Thyroid gland (tissue), 4 donors: Measurements from ENCODE around the gene KAZN. TPM values are rescaled to one million over a fixed set of nuclear protein-coding genes. Genes with fewer than 3 reads are reported as not detected.

Experiments
- DNase-seq, 2 donors: peaks; one replicate each; pipeline ENCODE4 v3.0.0-alpha.2; 2019
- H3K27ac ChIP-seq, 3 donors: fragments of 200-600 bp; sonication (generic); 1 replicate in 2 of 3; 2 replicates in 1 of 3; pipeline ENCODE4 v1.5.1; 2016 to 2019; ENCODE audit warnings: mild to moderate bottlenecking in 1 of 3, moderate library complexity in 1 of 3
- H3K27me3 ChIP-seq: fragments of 200-600 bp; sonication (generic); one replicate; pipeline ENCODE4 v1.5.1; 2019
- H3K36me3 ChIP-seq, 2 donors: fragments of 200-600 bp; sonication (generic); one replicate each; pipeline ENCODE4 v1.5.1; 2016 to 2019
- H3K4me1 ChIP-seq, 2 donors: fragments of 200-600 bp; sonication (generic); one replicate each; pipeline ENCODE4 v1.5.1; 2017 to 2019
- H3K4me3 ChIP-seq, 3 donors: fragments of 200-600 bp; sonication (generic); replicated peaks in 1 of 3; 1 replicate in 2 of 3; 2 replicates in 1 of 3; pipeline ENCODE4 v1.5.1; 2016; ENCODE audit warnings: mild to moderate bottlenecking in 1 of 3
- H3K9me3 ChIP-seq: fragments of 200-600 bp; sonication (generic); one replicate; pipeline ENCODE4 v1.5.1; 2017
- POLR2A ChIP-seq, 2 donors: fragments of 450-650 bp; IDR thresholded peaks; one replicate each; pipeline ENCODE4 v1.6.1; 2017; ENCODE audit warnings: antibody characterized with exemption in 2 of 2, mild to moderate bottlenecking in 2 of 2, moderate library complexity in 1 of 2
- WGBS, 2 donors: methylation state at CpG; one replicate each; pipeline ENCODE4 v1.1.5; 2017; 5-methylcytosine and 5-hydroxymethylcytosine counted together
- intact Hi-C: fragments of 100-400 bp; cut with DNase I; formaldehyde crosslinking; loops from one replicate; pipeline ENCODE4 v1.15.1; 2023
- total RNA-seq, 4 donors: library from RNA; depleted of rRNA; stranded (reverse); fragments of >200 nt; gene quantifications; one replicate each; pipeline ENCODE4 v1.2.3, GENCODE V29; 2016
- TF ChIP-seq, protein P1 (sequence below), 6 experiments: fragments of 200-600 bp in 3 of 6; fragments of 450-650 bp in 3 of 6; sonication (generic) in 3 of 6; IDR thresholded peaks; one replicate each; pipeline ENCODE4 v1.5.1; 2016 to 2019; ENCODE audit warnings: antibody characterized with exemption in 6 of 6, mild to moderate bottlenecking in 2 of 6, inconsistent platforms in 1 of 6, moderate library complexity in 1 of 6

KAZN gene
- total RNA-seq, 4 donors from 2014 or later, result 14.8 to 28.6 (median 18.2) TPM

- no peak overlapping the region for H3K4me3 ChIP-seq
- intact Hi-C loops, result no loop called here
- DNase-seq, result no peak
- no peaks in the 10 kb centered on the region for H3K36me3 ChIP-seq
- 81 to 82% methylated on average over 8 to 11 of the region's 11 CpGs for WGBS, 2 donors
- H3K27ac ChIP-seq, result no peak overlapping the region
- H3K4me1 ChIP-seq, result no peaks in the 10 kb centered on the region
- H3K9me3 ChIP-seq, result no peaks in the 10 kb centered on the region
- no peaks in the 10 kb centered on the region for H3K27me3 ChIP-seq
- TF ChIP-seq POLR2A (IDR thresholded peaks at IDR 0.05), result no peak
- TF ChIP-seq, protein P1, sequence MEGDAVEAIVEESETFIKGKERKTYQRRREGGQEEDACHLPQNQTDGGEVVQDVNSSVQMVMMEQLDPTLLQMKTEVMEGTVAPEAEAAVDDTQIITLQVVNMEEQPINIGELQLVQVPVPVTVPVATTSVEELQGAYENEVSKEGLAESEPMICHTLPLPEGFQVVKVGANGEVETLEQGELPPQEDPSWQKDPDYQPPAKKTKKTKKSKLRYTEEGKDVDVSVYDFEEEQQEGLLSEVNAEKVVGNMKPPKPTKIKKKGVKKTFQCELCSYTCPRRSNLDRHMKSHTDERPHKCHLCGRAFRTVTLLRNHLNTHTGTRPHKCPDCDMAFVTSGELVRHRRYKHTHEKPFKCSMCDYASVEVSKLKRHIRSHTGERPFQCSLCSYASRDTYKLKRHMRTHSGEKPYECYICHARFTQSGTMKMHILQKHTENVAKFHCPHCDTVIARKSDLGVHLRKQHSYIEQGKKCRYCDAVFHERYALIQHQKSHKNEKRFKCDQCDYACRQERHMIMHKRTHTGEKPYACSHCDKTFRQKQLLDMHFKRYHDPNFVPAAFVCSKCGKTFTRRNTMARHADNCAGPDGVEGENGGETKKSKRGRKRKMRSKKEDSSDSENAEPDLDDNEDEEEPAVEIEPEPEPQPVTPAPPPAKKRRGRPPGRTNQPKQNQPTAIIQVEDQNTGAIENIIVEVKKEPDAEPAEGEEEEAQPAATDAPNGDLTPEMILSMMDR (IDR thresholded peaks at IDR 0.05), result no peak
These were observed 18.3 kb downstream of the KAZN start for GRCh38 chr1:14616632-14617396.

DNA sequence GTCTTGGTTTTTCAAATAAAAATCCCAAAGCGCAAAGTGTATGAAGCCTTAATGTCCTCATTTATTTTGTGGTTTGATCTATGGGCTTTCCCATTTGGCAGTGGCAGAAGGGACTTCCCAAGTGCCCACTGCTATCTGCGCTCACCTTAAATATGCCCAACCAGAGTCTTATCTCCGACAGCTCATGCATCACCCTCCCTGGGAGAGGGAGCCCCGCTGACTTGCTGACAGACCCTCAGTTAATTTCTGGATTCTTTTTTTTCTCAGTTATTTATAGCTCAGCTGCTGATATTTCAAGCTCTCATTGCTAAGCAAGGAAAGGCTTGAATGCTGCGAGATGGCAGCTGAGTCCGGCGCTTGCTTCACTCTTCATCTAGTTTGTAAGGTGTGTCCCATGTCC is 19.3 kb downstream of the KAZN start:
- Histone ChIP-seq H3K27ac (no peak overlapping the region), H3K4me3 (no peak overlapping the region), H3K4me1 (no peaks in the 10 kb centered on the region), H3K27me3 (no peaks in the 10 kb centered on the region), H3K9me3 (no peaks in the 10 kb centered on the region), H3K36me3 (no peaks in the 10 kb centered on the region)
- DNase-seq, result no peak
- 90 to 92% methylated on average over 7 of the region's 7 CpGs for WGBS, 2 donors
- TF ChIP-seq POLR2A (IDR thresholded peaks at IDR 0.05), result no peak
- TF ChIP-seq, protein P1 (IDR thresholded peaks at IDR 0.05), result no peak
- intact Hi-C loops, result no loop called here

GRCh38 chr1:14620941-14621340 is 22.5 kb downstream of the KAZN start:
- H3K27me3 ChIP-seq, result no peaks in the 10 kb centered on the region
- H3K27ac ChIP-seq, result no peak overlapping the region
- DNase-seq, result no peak
- TF ChIP-seq, protein P1 (IDR thresholded peaks at IDR 0.05), result no peak
- TF ChIP-seq POLR2A (IDR thresholded peaks at IDR 0.05), result no peak
- no peaks in the 10 kb centered on the region for H3K36me3 ChIP-seq
- no peaks in the 10 kb centered on the region for H3K4me1 ChIP-seq
- intact Hi-C loops, result no loop called here
- H3K9me3 ChIP-seq, result no peaks in the 10 kb centered on the region
- no peak overlapping the region for H3K4me3 ChIP-seq

GRCh38 chr1:14623090-14623489 is 24.6 kb downstream of the KAZN start:
- H3K27ac ChIP-seq, result no peak overlapping the region
- no peaks in the 10 kb centered on the region for H3K36me3 ChIP-seq
- TF ChIP-seq, protein P1 (IDR thresholded peaks at IDR 0.05), result no peak
- TF ChIP-seq POLR2A (IDR thresholded peaks at IDR 0.05), result no peak
- no peak overlapping the region for H3K4me3 ChIP-seq
- no peak for DNase-seq
- intact Hi-C loops, result no loop called here
- no peaks in the 10 kb centered on the region for H3K9me3 ChIP-seq
- WGBS, 2 donors, result 95 to 96% methylated on average over 2 of the region's 2 CpGs
- peaks cover 0 to 5% of the 10 kb centered on the region in 2 donors for H3K4me1 ChIP-seq
- H3K27me3 ChIP-seq, result no peaks in the 10 kb centered on the region

- DNase-seq, result no peak
- intact Hi-C loops, result no loop called here
- H3K4me3 ChIP-seq, result no peak overlapping the region
- H3K4me1 ChIP-seq, result peaks cover 0 to 5% of the 10 kb centered on the region in 2 donors
- no peaks in the 10 kb centered on the region for H3K9me3 ChIP-seq
- WGBS, 2 donors, result 90 to 91% methylated on average over 7 of the region's 7 CpGs
- H3K27me3 ChIP-seq, result no peaks in the 10 kb centered on the region
- H3K27ac ChIP-seq, result no peak overlapping the region
- no peaks in the 10 kb centered on the region for H3K36me3 ChIP-seq
- TF ChIP-seq, protein P1 (IDR thresholded peaks at IDR 0.05), result no peak
- TF ChIP-seq POLR2A (IDR thresholded peaks at IDR 0.05), result no peak
These were observed 26.5 kb downstream of the KAZN start for GRCh38 chr1:14624941-14625340.
